ENCODE results near the gene ADSS2.
"Not testable (repeated sequence)": the region's sequence is repeated elsewhere in the genome, so short reads cannot be mapped to it uniquely, and the experiment has no call there.

The ADSS2 gene

DNA sequence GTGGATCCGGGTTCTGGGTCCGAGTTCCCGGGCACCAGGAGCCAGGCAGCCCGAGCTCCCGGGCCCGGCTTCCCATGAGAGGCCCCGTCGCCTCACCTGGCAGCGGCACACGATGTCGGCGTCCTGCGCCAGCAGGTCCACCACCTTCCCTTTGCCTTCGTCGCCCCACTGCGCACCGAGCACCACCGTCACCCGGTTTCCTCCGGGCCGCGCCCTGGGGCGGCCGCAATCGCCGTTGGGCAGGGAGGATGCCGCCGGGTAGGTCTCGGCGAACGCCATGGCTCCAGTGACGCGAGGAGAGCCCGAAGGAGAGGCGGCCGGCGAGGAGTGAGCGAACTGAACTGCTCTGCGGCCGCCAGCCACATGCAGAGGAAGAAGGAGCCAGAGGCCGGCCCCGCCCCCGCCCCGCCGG is at the start of gene ADSS2:
ADSS2 (minus strand) TSS at position 371 of the 412 bp plus-strand sequence; CDS start at position 279, 92 bp downstream.
- DNase-seq: no peak

DNA sequence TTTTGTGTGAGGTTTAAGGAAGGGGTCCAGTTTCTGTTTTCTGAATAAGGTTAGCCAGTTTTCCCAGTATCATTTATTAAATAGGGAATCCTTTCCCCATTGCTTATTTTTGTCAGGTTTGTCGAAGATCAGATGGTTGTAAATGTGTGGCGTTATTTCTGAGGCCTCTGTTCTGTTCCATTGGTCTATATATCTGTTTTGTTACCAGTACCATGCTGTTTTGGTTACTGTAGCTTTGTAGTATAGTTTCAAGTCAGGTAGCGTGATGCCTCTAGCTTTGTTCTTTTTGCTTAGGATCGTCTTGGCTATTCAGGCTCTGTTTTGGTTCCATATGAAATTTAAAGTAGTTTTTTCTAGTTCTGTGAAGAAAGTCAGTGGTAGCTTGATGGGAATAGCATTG is 48.8 kb upstream of the ADSS2 start:
- DNase-seq: not testable (repeated sequence)

DNA sequence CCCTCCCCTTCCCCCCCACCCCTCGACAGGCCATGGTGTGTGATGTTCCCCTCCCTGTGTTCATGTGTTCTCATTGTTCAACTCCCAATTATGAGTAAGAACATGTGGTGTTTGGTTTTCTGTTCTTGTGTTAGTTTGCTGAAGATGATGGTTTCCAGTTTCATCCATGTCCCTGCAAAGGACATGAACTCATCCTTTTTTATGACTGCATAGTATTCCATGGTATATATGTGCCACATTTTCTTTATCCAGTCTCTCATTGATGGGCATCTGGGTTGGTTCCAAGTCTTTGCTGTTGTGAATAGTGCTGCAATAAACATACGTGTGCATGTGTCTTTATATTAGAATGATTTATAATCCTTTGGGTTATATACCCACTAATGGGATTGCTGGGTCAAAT is 47.8 kb upstream of the ADSS2 start:
- DNase-seq: not testable (repeated sequence)

GRCh38 chr1:244497805-244498204 is 46.1 kb upstream of the ADSS2 start:
- no peak for DNase-seq

DNA sequence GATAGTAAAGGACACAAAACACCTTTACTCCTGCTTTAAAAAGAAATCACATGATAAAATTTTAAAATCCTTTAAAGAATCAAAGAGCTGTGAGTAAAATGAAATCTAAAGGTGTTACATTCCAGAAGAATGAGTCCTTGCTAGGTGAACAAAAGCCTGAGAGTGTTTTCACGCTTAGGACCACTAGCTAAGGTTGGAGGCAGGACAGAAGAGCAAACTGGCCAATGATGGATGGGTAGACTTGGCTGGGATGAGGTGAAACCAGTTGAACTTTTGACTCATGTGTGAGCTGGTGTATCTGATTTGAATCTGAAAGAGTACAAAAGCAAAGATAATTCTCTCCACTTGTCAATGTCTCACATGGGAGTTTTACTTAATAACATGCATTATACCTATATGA is 44.5 kb upstream of the ADSS2 start:
- DNase-seq: no peak

- DNase-seq: no peak
Observed at GRCh38 chr1:244494653-244495052, 42.9 kb upstream of the ADSS2 start.

- not testable (repeated sequence) for DNase-seq
Observed at GRCh38 chr1:244484971-244485370, 33.3 kb upstream of the ADSS2 start.

- DNase-seq: no peak
Observed at GRCh38 chr1:244473059-244473605, 21.4 kb upstream of the ADSS2 start.

DNA sequence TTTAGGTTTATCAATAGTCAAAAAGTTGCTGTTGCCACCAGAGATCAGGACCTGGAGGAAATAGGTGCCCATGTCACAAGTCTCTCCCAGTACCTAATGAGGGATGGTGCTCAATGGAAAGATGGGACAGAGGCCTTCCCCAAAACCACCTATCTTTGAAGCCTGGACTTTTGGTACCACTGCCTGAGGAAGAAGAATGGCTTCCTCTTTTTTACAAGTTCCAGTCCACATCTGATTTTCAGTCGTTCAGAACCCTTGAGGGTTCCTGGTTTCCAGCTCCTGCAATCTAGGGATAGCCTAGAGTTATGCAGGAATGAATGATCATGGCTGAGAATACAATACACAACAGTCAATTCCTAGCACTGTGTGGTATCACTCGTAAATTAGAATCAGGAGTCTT is 15.0 kb upstream of the ADSS2 start:
- DNase-seq: no peak

DNA sequence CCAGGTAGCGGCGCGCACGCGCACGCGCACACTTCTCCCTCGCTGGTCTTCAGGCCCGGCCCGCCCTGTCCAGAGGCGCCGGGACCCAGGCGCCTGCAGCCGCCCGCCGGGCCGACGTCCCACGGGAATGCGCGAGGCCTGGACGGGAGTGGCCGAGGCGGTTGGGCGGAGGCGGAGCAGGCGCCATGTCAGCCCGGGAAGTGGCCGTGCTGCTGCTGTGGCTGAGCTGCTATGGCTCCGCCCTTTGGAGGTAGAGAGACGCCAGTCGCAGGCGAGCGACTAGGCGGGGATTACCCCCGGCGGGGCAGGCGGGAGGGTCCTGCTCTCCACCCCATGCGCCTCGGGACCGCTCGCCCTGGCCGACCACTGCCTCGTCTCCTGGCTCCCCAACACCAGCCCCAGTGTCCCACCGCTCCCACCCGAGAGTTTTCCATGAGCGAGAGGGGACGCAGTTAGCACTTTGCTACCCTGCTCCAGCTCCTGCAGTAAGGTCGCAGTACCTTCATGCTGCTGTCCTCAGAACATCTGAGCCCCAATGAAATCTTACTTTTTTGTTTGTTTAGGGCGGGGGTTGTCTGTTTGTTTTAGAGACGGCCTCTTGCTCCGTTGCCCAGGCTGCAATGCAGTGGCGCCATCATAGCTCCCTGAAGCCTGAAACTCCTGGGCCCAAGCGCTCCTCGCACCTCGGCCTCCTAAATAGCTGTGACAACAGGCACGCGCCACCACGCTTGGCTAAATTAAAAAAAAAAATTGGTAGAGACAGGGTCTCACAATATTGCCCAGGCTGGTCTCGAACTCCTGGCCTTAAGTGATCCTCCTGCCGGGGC is 9.7 kb upstream of the ADSS2 start, which contains the start of gene CATSPERE:
CATSPERE (plus strand) TSS at position 29 of the 827 bp plus-strand sequence; CDS start at position 186, 157 bp downstream.
- DNase-seq: peak; percentile 19 to 40

GRCh38 chr1:244460197-244460596 is 8.5 kb upstream of the ADSS2 start:
- DNase-seq: no peak

GRCh38 chr1:244458781-244459180 is 7.1 kb upstream of the ADSS2 start:
- no peak for DNase-seq

DNA sequence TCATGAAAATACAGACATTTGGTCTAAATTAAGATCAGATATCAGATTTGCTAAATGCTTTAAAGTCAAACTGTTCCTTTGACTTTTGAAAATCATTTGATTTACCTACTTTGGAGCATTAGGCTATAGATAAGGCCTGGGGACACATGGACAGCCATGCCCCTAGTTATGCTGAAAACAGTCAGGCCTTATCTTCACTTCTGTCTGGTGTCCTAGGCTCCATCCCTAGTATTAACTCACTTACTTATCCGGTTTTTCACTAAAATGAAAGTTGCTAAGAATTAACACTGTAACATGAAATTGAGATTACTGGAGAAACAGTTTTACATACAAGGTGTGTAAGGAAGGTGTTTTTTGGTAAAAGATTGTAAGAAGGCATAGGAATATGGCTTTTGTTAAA is 4.9 kb upstream of the ADSS2 start:
- no peak for DNase-seq

DNA sequence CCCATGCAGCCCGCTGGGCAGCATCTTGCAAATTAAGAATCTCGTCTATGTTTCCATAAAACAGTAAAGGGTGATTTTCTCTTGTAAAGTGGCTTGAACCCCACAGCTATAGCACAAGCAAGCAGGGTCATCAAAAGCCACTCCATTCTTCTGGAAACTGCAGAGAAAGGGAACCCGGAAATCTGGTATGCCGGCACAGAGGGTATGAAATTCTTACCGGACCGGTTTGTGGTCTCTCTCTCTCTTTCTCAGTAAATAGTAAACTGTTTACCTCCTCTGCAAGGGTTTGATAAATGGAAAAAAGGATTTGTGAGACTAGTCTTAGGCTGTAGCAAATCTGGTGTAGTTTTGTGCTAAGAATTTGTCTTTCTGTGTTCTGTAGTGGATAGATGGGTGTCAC is 2.7 kb upstream of the ADSS2 start:
- DNase-seq: no peak

GRCh38 chr1:244451951-244452795 is 464 bp upstream of the ADSS2 start:
- peak; percentile 88 to 95 for DNase-seq

DNA sequence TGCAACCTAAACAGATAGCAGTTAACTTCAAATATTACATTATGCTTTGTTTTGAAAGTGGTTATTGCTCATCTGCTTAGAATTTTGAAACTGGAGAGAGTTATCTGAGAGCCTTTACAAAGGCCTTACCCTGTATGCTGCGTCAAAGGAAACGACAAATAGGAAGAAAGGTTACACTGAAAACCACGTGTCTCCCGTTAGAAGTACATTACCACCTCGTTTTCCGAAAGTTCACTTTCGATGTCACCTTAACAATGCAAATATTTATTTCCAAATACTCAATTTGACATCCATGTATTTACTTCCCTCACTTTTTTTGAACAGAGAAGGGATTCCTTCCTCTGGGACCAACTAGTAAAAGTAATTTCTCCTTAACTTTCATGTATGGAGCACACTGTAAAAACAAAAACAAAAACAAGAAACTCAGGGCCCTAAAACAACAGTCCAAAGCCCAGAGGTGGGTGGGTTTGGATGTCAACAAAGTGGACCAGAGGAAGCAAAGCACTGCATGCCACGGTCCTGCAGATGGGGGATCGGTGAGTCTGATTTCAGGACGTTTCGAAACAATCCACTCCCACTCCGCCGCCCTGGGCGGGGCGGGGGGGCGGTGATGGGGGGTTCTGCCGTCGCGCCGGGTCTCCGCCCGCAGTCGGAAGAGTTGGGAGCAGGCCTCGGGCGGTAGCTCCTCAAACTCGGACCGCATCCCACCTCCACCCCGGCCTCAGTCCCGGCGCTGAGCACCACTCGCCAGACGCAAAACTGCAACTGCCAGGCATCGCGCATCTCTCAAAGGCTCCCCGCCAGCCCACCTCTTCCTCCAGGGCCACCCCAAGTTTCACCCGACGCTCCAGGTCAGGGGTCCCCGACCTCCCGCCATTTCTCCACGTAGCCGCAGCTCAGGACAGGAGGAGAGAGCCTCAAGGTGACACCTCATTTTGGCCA is 841 bp downstream of the ADSS2 start:
- no peak for DNase-seq

DNA sequence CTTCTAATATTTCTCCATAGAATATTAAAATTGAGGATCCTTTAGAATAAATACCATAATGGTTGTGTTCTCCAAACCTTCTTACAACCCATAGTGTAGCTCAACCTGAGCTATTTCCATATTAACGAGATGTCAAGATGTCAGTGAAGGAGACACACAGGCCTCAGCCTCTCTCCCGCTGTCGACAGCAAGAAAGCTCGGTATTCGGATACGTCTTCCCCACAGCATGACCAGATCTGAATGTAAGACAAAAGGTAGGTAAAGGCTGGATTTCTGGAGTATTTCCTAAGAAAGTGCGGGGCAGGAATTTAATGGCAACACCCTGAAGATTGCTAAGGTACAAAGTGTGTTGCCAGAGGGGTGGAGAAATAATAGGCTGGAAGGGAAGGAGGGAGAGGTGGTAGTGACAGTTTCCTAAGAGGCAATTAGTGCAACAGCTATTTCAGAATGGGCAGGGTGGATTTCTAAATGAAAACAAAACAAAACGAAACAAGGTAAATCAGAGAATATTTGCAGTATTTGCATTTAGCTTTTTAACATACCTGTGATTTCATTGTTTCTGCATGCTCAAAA is 1.7 kb downstream of the ADSS2 start:
- DNase-seq: no peak

GRCh38 chr1:244448279-244449036 is 3.3 kb downstream of the ADSS2 start:
- DNase-seq: no peak

GRCh38 chr1:244447552-244447951 is 4.2 kb downstream of the ADSS2 start:
- no peak for DNase-seq

- DNase-seq: no peak
Observed at GRCh38 chr1:244447024-244447423, 4.7 kb downstream of the ADSS2 start.
